ENCODE measurements around the gene ASXL3.

The ASXL3 gene

GRCh38 chr18:33577685-33578517, at the start of gene ASXL3:
ASXL3 (plus strand) TSS chr18:33578219; CDS start chr18:33578632, 413 bp downstream.
- no peak for DNase-seq

DNA sequence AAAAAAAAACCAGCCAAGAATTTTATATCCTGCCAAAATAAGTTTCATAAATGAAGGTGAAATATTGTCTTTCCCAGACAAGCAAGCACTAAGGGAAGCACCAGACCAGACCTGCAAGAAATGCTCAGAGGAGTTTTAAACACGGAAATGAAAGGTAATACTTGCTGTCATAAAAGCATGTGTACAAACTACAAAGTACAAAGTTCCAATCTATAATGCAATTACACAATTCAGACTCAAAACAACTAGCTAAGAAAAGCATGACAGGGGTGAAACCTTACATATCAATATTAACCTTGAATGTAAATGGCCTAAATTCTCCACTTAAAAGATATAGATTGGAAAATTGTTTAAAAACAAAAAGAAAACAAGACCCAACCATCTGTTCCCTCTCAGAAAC, 45.0 kb upstream of the ASXL3 start:
- no peak for DNase-seq

- no peak for DNase-seq
Measured at GRCh38 chr18:33536904-33537303, 41.1 kb upstream of the ASXL3 start.

DNA sequence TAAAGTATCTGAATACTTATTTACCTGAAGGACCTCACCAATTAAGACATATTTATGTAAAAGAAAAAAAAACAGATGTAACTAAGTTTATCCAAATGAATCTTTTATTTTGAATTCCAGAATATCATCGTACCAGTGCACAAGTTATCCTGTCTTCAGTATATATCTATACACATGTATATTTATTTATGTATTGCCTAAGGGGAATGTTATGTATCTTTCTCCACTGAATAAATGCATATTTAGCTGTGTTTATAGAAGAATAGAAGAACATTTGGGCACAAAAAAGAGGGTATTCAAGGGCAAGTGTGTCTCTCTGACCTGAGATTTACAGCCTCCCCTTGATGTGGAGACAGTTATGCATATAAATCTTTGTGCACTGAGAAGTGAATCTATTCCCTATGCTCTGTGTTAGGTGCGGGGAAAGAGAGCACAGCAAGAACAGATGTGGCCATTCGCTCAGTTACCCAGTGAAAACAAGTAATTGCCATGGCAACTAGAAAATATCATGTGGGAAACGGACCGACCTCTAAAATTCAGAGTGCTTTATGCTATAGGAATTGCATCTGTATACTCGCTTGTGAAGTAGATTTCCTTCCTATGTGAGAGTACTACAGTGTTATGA, 39.5 kb upstream of the ASXL3 start:
- no peak for DNase-seq

DNA sequence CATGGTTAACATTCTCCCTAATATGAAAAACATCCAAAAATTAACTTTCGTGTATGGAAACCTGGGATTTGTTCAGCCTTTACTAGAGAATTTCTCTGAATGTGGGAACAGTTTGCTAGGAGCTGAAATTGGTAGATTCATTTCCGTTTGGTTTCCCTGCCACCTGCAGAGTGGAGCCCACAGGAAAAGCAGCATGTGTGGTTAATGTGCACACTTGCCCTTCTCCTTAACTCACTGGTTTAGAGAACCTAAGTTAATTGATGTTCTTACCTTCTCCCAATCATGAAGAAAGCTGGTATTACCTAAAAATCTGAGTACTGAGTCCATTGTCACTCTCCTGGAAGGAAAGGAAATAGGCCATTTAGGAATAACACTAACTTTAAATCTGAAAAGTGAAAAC, 37.6 kb upstream of the ASXL3 start:
- DNase-seq, result no peak

- DNase-seq, result no peak
Measured at GRCh38 chr18:33541316-33541715, 36.7 kb upstream of the ASXL3 start.

GRCh38 chr18:33556846-33557245, 21.2 kb upstream of the ASXL3 start:
- DNase-seq, result no peak

DNA sequence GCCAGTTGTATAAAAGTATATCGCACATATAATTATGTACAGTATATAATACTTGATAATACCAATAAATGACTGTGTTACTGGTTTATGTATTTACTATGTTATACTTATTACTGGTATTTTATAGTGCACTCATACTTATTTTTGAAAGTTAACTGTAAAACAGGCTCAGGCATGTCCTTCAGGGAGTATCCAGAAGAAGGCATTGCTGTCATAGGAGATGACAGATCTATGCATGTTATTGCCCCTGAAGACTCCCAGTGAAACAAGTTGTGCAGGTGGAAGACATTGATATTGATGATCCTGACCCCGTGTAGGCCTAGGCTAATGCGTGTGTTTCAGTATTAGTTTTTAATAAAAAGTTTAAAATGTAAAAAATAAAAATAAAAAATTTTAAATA, 20.3 kb upstream of the ASXL3 start:
- DNase-seq, result no peak

- DNase-seq, result no peak
Measured at GRCh38 chr18:33558529-33558928, 19.5 kb upstream of the ASXL3 start.

- DNase-seq, result no peak
Measured at GRCh38 chr18:33560686-33561370, 17.2 kb upstream of the ASXL3 start.

DNA sequence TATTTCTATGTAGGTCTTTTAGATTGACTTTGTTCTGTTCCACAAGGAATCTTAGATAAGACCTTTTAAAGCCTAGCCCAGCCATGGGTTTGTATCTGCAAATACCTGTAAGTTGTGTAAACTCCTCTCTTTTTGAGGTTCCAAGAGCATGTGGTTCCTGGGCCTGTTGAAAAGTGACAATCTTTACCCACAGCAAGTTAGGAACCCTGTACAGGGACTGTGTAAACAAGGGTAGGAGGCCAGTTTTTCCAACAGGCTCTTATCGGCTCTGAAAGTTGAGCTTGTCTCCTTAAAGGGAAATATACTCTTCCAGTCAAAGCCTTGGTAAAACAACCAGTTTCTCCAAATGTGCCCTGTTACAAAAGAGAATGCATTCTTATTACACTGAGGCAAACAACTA, 15.3 kb upstream of the ASXL3 start:
- DNase-seq, result no peak

GRCh38 chr18:33567705-33568104, 10.3 kb upstream of the ASXL3 start:
- no peak for DNase-seq

- no peak for DNase-seq
Measured at GRCh38 chr18:33571998-33572787, 5.8 kb upstream of the ASXL3 start.

DNA sequence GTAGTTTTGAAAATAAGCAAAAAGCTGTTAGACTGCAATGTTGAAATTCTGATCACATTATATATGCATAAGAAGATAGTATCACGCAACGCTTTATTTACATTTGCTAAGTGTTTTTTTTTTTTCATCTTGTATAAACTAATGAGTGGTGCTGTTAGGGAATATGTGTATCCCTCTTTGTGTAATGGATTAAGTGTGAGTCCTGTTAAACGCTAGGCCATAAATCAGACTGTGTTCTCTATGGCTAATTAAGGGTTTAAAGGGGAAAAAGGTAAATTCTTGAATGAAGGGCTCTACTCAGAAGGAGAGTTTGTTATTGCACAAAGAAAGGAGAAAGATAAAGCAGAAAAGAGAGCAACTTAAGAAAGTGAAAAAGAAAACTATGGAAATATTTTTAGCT, 4.8 kb upstream of the ASXL3 start:
- DNase-seq, result no peak

- no peak for DNase-seq
Measured at GRCh38 chr18:33575451-33575850, 2.6 kb upstream of the ASXL3 start.

DNA sequence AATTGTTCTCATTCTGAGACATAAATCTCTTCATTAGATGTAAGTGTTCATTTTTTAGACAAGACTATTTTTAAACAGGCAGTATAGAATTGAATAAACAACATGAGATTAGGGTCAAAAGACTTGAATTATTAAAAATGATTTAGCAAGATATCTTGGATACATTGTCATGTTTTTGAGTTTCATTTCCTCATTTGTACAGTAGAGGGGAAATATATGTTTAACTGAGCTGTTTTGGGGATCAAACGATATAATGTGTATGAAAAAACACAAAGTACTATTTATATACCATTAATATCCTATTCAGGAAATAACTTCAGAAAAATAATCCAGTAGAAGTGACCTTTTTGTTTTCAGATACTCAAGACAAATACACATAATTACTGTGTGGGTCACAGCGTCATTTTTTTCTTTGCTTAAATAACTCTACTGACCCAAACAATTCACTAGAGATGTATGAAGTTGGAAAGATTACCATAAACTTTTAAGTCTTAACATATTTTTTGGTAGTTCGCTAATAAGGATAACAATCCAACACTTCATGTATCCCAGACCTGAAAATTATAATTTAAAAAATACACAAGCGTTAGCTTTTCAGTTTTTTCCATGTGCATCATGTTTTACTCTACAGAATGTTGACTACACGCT, 896 bp upstream of the ASXL3 start:
- peak; percentile 11 for DNase-seq

GRCh38 chr18:33578518-33579348, 714 bp downstream of the ASXL3 start:
- DNase-seq, result no peak

DNA sequence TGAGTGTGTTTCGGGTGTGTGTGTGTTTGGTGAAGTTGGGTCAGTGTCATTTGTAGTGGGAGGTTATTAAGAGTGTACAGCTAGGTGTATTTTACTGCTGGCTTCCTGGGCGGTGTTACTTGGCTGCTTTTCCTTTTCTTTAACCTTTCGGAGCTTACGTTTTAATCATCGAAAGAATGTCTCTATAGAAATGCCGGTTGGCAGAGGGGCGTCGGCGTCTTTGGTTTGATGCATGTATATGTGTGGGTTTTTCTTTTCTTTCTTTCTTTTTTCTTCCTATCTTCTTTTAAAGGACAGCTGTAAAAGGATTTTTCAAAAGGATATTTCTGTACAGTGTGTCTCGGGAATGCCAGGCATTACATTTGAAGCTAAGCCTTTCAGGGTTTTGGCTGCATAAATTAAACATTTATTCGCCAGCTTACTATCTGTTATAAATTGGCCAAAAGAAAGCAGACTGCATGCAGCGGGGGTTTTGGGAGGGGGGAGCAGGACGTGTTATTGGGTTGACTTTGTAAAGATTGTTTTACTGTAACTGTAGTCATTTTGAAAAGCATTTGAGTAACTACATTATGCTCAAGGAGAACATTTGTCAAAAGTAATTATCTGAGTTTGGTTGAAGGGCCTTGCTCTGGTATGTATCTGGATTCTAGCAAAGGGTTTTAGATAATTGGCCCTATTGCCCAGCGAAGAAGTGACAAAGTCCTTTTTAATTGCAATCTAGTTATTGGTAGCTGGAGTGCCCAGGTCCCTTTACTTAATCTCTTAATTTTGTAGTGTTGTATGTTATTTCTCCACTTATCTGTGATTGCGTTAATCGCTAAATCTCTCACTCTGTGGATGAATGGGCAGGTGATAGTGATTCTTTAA, 1.6 kb downstream of the ASXL3 start:
- no peak for DNase-seq

GRCh38 chr18:33580546-33580945, 2.5 kb downstream of the ASXL3 start:
- DNase-seq, result no peak

- DNase-seq, result no peak
Measured at GRCh38 chr18:33581856-33582255, 3.8 kb downstream of the ASXL3 start.

DNA sequence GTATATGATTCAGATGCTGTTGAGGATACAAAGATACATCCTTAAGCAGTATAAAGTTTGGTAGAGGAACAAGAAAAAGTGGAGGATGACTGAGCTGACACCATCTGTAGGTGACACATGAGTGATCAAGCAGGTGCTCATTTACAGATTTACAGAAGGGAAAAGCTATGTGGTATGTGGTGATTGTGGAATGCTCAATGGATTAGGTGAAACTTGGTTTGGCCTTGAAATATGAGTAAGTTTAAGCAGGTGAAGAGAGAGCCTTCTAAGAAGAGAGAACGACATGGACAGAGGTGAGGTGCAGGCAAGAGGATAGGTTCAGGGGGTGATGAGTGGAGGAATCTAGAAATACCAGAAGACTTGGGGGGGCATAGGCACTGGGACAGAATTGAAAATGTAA, 5.9 kb downstream of the ASXL3 start:
- no peak for DNase-seq

Measured in inflammatory macrophage treated with lipopolysaccharide for 4 hours (primary cell).